HG03060 (cell line): Measurements from ENCODE around the gene HDAC4.

Source experiments
- ATAC-seq: cut with Tn5 transposase; IDR thresholded peaks from one replicate; pipeline ENCODE4 v1.9.1; 2021; ENCODE audit warnings: low read depth, moderate number of reproducible peaks; ENCODE audit not compliant: unreplicated experiment

The HDAC4 gene

DNA sequence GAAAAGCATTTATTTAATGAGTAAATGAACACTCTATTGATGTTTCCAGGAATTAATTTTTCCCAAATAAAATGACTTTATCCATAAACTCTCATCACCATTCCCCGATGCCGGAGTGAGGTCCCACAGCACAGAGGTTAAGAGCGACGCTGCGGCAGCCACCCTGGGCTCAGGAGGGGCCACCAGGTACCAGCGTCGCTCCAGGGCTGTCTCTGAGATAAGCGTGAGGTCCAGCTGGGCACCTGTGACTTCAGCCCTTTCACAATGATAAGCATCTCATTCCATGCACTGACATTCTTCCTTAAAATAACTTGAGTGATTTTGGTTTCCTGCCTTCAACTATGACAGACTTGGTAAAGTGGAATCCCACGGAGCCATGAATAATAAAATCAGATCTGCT, 370.9 kb downstream of the HDAC4 start:
- no peak for ATAC-seq

DNA sequence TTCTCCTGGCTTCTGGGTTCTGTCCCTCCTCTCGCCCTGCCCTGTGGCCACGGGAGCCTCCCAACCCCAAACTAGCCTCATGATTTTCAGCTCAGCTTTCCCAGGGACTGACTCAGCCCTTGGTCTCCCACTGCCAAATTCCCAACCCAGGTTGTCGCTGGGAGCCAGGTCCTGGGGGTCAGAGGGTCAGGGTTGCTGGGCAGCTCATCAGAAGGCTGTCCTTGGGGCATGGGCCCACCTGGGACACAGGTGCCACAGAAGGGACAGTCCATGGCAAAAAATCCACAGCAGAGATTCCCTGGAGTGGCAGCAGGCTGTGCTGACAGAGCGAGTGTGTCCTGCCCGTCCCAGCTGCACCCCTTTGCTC, 372.6 kb downstream of the HDAC4 start:
- no peak for ATAC-seq

DNA sequence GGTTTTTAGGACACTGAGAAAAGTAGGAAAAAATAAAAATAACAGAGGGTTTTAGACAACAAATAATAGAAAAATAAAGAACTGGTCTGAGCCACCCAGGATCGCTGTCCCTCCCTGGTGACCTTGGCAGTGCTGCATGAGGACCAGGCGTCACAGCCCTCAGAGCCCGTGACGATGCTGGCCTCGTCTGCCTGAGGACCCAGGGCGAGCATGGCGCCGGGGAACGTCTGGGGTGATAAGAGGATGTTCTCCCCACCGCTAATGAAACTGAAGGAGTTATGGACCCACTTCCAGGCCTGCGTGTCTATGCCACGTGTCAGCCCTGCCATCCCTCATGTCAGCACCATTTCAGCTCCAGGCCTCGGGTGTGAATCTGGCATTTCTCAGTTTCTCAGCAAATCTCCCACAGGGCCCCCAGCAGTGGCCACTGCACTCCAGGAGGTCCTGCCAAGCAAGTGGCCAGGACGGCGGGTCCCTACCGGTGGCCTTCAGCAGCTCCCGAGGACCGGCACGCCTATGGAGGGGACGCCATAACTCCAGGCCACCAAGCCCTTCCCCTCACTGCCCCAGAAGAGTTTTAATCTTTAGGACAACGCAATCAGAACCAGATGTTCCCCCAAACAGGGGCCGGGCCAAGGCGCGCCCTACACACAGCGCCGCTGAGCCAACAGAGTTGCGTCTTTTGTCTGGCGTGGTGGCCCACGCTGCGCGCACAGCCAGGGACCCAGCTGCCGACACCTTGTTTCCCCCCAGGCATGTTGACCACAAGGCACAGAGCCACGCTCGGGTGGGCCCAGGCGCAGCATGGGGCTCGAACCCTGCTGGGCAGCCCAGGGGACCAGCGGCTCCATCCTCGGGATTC, 373.2 kb downstream of the HDAC4 start:
- no peak for ATAC-seq

DNA sequence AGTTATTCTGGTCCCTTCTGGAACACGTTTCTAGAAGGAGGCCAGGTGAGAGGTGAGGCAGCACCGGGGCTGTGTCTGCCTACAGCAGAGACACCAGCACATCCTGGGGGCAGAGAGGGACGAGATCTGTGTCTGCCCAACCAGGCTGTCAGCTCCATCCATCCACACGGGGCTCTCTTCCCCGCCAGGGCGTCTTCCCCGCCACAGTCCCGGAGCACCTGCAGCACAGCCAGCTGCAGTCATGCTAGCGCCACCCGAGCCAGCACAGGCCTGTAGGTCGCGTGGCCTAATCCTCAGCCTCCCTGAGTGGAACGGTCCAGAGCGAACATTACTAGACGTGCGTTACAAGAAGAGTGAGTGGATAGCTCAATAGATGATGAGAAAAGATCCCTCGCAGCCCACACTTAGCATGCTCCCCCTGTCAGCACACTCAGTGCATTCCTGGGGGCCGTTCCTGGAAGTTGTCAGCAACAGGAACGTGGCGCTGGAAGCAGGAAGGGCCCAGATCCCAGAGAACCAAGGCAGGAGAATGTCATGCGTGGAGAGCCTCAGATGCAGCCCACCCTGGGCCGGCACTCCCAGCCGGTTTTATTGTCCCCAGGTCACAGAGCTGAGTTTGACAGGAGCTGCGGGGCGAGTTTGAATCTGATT, 374.0 kb downstream of the HDAC4 start:
- ATAC-seq: no peak

DNA sequence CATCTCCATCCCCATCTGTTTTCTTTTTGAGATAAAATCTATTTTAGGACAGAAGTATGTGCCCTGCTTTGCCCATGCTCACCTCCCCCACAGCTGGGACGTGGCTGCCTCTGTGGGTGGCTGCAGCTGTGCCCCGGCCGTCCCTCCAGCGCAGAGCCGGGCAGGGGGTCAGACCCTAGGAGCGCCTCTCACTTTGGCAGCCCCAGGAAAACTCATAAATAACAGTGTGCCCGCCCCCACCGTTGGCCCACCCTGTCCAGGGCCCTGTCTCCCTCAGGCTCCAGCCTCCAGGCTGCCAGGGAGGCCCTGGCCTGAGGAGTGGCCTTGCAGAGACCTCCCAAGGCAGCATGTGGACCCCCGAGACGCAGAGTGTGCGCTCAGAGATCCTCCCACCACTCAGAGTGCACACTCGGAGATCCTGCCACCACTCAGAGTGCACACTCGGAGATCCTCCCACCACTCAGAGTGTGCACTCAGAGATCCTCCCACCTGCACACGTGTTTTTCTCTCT, 374.8 kb downstream of the HDAC4 start:
- no peak for ATAC-seq

DNA sequence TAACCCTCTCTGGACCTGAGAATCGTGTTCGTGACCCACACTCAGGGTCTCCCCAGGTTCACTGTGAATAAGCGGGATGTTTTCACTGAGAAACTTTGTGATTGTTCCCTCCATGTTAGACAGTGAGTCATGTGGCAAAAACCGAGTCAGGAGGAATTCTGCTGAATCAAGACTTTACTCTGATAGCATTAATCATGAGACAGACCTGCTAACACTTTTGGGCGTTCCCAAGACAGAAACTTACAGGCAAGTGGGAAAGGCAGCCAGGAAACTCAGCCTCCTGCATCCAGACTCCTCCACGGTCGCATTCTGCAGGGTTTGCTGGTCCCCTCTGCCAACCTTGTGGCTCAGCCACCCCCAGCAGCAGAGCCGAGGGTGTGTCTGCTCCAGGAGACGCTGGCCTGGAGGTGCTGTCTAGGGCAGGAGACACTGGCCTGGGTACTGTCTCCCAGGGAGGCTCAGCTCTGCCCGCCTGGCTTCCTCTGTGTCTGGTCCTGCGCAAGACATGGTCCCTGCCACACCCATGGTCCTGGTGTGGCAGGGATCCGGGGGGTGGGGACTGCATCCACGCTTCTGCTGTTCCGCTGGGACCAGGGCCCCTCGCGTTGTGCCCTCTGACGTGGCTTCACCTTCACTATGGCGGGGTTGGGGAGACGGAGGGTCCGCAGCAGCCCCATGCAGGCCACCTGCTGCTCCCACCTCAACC, 375.6 kb downstream of the HDAC4 start:
- no peak for ATAC-seq

DNA sequence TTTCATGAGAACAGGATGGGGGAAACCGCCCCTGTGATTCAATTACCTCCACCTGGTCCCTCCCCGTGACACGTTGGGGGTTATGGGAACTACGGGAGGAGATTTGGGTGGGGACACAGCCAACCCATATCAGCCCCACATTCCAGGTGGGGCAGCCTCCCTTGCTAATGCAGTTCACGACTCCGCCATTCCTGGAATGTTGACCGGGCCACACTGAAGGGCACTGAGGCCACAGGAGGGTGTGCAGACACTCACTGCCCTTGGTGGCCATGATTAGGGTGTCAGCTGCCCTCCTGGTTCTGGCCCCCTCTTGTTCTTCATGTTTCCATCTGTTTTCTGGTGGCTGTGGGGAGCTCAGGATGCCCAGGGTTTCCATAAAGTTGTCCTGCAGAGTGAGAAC, 376.6 kb downstream of the HDAC4 start:
- ATAC-seq: no peak

DNA sequence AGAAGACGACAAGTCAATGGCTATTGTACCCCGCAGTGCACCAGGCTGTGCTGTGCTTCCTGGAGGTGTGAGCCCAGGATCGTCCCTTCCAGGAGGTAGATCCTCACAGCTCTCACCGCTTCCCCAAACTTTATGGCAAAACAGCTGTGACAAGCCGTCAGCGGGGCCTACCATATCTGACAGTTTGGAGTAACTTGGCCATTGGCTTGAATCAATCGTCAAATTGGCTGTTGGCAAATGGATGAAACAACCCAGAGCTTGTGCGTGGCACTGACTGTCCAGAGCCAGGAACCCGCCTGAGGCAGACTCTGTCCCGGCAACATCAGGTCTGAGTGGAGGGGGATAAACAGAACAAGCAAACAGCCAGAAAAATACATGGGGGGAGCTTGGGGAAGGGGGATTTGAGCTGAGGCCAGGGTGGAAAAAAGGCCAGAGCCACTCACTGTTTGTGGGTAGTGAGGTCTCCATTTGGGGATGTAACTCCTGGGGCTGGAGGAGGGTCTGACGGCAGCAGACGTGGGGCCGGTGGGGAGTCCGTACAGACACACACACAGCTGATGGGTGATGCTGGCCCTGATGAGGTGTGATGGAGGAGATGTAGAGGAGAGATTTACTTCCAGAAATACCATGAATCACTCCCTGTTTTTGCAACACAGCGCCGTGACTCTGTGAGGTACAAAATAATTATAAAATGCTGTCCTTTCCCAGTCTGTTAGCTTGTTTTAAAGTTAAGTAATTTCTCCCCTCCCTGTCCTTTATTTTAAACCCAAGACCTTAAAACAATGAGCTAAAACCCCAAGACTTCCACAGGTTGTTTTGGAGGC, 378.2 kb downstream of the HDAC4 start:
- ATAC-seq: no peak

DNA sequence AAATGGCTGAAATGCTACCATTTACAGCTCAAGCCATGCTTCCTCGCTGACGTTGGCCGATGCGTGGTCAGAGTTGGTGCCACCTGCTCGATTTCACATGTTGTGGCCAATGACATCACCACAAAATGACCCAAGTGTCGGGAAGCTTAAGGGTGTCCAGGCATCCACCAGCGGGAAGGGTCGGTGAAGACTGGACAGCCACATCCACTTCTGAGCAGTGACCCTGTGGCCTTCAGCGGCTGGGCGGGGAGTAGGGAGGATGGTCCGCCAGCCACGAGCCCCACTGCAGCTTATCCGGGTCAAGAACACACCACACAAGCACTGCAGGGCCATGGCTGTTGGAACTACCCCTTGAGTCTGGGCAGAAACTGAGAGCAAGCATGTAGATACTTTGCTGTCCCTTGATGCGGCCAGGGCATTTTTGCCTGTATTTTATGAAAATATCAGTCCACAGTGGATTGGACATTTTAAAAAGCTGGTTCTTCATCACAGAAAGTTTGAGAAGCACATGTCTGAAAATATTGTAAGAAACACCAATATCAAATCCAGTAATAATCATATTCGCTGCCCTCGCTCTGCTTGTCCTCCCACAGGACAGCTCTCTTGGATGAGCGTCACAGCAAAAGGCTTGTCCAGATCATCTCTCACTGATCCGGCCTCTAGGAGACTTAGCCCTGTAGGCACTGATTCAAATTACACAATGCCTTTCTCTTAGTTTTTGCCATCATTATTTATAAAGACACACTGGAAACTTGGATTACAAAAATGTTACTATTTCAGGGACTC, 379.0 kb downstream of the HDAC4 start:
- no peak for ATAC-seq

DNA sequence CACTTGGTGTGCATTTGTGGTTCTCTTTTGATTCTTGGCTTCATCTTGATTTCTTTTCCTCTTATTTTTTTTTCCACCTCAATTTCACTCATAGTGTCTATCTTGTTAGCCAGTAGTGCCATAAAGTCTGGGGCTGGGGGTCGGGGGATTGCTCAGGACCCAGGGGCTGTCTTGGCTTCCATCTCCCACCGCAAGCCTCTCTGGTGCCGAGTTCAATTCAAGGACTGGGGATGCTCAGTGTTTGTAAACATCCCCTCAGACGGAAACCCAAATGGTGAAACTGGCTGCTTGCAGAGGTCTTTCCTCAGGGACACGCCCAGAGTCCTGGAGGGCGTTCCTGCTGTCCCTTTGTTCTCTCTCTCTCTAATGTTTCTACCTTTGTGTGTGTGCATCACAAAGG, 379.6 kb downstream of the HDAC4 start:
- no peak for ATAC-seq

DNA sequence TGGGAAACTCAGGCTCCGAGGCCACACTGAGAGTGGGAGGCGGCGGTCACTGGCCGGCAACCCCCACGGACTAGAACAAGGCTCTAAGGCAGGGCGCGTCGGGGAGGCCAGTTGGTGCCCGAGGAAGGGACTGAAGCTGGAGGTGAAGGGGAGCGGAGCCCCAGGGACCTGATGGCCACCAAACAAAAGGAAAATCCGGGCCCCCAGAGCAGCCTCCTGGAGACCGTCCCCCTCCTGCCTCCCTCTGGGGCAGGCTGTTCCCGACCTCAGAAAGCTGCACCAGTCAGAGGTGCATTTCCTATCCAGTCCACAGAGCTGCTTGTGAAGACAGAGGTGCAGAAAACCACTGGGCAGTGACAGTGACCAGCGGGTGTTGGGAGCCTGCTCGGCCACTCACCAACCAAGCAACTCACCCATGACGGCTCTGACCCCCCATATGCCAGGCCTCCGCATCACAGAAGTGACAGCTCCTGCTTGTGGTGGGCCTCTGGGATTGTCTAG, 380.2 kb downstream of the HDAC4 start:
- ATAC-seq: no peak

DNA sequence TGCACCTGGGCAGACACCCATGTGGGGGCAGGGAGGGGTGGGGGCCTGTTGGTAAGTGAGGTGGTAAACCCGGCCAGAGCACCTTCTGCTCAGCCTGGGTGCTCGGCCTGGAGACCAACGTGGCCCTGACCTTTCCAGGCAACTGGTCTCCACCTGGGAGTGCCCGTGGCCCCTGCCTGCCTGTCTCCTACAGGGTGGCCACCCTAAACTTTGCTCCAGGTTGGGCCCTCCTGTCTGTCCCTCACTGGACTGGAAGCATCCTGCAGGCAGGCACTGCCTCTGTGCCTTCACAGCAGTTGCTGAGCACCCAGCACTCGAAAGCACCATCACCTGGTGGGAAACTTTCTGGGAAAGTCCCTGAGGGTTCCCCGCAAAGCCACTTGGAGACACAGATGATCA, 381.6 kb downstream of the HDAC4 start:
- ATAC-seq: no peak

DNA sequence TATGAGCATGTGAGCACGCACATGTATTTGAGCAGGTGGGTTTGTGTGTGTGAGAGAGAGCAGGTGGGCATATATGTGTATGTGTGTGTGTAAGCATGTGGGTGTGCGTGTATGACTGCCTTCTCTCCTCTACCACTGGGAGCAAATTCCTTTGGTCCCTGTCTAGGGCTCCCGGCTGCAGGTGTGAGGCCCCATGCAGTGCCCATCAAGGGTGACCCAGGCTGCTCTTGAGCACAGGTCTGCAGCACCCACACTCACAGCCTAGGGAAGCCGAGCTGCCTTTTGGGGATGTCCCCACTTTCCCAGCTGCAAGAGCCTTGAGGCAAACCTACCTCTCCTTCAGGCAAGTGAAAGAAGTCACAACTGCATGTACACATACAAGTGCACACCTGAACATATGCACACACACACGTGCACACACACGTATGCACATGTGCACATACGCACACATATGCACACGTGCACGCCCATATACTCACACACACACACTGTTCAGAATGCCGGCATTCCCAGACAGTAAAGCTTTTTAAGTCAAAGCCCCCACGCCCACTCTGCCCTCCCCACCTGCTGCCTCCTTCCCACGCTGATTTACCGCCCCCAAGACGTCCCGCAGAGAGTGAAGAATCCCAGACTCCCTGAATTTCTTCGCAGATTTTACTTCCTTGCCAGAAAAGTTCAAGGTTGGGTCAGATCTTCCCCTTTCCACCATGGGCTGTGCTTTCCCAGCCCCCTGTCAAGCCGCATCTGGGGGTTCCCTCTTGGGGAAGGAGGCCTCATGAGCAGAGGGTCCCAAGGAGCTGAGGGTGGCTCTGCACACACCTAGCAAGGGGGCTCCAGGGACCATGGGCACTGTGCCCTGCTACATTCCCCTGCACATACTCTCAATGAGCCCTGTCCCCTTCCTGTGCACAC, 382.3 kb downstream of the HDAC4 start:
- ATAC-seq: no peak

DNA sequence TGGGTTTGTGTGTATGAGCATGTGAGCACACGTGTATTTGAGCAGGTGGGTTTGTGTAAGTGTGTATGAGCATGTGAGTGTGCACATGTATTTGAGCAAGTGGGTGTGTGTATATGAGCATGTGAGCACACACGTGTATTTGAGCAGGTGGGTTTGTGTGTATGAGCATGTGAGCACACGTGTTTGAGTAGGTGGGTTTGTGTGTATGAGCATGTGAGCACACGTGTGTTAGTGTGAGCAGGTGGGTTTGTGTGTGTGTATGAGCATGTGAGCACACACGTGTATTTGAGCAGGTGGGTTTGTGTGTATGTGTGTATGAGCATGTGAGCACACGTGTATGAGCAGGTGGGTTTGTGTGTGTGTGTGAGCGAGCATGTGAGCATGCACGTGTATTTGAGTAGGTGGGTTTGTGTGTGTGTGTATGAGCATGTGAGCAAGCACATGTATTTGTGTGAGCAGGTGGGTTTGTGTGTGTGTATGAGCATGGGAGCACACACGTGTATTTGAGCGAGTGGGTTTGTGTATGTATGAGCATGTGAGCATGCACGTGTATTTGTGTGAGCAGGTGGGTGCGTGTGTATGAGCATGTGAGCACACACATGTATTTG, 383.2 kb downstream of the HDAC4 start:
- ATAC-seq: no peak

DNA sequence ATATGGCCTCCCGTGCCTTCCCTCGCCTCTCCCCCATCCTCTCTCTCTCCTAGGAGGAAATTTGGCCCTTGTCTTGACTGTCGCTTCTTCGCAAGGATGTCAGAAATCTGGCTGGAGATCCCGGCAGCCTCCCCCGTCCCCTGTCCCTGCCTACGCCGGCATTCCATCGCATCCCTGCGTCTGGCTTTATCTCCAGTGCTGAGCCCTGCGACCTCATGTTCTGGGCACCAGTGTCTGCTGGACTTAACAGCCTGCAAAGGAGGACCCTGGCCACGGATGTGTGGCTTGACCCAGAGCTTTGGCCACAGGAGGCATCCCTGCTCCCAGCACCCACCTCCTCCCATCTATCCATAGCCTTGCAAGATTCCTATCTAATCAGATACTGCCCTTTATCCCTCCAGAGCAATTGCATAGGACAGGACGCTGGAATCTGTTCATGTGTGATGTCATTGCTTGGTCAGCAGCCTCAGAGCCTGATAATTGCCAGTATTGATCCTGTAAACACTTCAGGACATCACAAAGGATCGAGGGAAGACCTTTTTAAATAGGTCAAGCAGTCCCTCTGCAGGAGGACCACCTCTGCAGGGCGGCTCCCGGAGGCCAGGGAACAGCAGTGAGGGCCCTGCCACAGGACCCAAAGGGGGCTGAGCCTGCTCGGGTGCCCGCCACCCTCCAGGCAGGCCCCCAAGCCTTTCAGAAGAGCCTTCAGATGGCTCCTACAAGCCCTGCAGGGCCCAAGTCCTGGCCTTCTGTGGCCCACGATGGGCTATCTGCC, 384.7 kb downstream of the HDAC4 start:
- no peak for ATAC-seq

DNA sequence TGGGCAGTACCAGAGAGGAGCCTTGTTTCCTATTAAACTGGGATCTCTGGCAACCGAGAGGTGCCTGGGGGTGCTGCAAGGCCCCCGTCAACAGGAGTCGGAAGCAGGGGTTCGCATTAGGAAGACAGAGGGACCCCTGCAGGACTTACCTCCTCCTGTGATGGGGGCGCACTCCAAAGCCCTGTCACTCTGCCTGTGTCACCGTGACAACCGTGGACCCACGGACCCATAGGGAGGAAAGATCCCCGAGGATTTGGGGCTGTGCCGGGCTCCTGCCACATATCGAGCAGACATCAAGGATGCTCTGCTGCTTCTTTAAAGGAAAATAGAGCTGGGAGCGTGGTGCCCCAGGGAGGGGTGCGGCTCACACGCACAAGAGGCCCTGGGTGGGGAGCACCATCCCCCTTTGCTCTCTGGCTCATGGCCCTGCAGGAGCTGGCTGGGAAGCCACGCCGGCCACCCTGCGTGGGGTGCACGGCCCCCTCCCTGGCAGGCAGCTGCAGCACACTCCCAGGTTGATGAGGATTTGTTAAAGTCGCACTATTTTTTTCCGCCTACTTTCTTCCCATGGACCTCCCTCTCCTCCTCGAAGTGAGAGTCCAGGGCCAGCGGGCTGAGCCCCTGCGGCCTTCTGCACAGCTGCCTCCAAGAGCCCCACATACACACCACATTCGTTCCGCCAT, 385.5 kb downstream of the HDAC4 start:
- no peak for ATAC-seq
